Measurements from ENCODE around the gene GRIK4. TPM values are rescaled to one million over a fixed set of nuclear protein-coding genes. Genes with fewer than 3 reads are reported as not detected.

The GRIK4 gene
- total and polyA plus RNA-seq, 9 of the 15 experiments (the other 6 are each of a cell fraction or from before 2014, with no cell fraction given), result not detected

- H3K27ac ChIP-seq (ENCODE audit: extremely low read depth, low read depth, low read length), result no peak overlapping the region
- intact Hi-C loops (cut with micrococcal nuclease) (no loop called here), in situ Hi-C loops (cut with MboI) (no loop called here)
- no peak for DNase-seq (ENCODE audit: extremely low read depth in 1 of 4, low spot score in 3 of 4)
- no peak overlapping the region for H2AFZ ChIP-seq (ENCODE audit: low read depth, low read length)
- H3K27me3 ChIP-seq (ENCODE audit: control insufficient read depth in 2 of 2, insufficient read depth in 2 of 2, low read length in 2 of 2), result no peaks in the 10 kb centered on the region
- no peak overlapping the region for H3K4me2 ChIP-seq (ENCODE audit: insufficient read depth, low read length)
- H3K36me3 ChIP-seq (ENCODE audit: control insufficient read depth, insufficient read depth, low read length), result no peaks in the 10 kb centered on the region
- POLR2A ChIA-PET, result no interaction called here
- CTCF ChIA-PET (ENCODE audit: low intra/inter-chr PET ratio), result interaction anchor here (0.7 kb wide), 1 partner anchor 163 kb away, joined by 4 read pairs; no protein-coding TSS in a partner anchor
- H3K79me2 ChIP-seq (ENCODE audit: control insufficient read depth, insufficient read depth, low read length), result no peaks in the 10 kb centered on the region
- BruUV-seq (replicated peaks), result no TSS peak
- H3K4me3 ChIP-seq, result no peak overlapping the region
- peak in 1 of 2 experiments; percentile 34; a peak in 2 of 4 replicates for TF ChIP-seq RAD21 (CRISPR knock-in tag; conservative IDR thresholded peaks at IDR 0.05 in 1 of 2, IDR thresholded peaks at IDR 0.05 in 1 of 2)
- peak in 1 of 3 experiments; percentile 19; a peak in 1 of 6 replicates for TF ChIP-seq CTCF (IDR thresholded peaks at IDR 0.05 in 2 of 3, conservative IDR thresholded peaks at IDR 0.05 in 1 of 3; ENCODE audit: insufficient read depth in 2 of 3, low read depth in 1 of 3, low read length in 3 of 3)
- TF ChIP-seq, protein P1, sequence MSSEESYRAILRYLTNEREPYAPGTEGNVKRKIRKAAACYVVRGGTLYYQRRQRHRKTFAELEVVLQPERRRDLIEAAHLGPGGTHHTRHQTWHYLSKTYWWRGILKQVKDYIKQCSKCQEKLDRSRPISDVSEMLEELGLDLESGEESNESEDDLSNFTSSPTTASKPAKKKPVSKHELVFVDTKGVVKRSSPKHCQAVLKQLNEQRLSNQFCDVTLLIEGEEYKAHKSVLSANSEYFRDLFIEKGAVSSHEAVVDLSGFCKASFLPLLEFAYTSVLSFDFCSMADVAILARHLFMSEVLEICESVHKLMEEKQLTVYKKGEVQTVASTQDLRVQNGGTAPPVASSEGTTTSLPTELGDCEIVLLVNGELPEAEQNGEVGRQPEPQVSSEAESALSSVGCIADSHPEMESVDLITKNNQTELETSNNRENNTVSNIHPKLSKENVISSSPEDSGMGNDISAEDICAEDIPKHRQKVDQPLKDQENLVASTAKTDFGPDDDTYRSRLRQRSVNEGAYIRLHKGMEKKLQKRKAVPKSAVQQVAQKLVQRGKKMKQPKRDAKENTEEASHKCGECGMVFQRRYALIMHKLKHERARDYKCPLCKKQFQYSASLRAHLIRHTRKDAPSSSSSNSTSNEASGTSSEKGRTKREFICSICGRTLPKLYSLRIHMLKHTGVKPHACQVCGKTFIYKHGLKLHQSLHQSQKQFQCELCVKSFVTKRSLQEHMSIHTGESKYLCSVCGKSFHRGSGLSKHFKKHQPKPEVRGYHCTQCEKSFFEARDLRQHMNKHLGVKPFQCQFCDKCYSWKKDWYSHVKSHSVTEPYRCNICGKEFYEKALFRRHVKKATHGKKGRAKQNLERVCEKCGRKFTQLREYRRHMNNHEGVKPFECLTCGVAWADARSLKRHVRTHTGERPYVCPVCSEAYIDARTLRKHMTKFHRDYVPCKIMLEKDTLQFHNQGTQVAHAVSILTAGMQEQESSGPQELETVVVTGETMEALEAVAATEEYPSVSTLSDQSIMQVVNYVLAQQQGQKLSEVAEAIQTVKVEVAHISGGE (CRISPR knock-in tag; IDR thresholded peaks at IDR 0.05), result no peak
- no peak for TF ChIP-seq PYGO2 (tag; IDR thresholded peaks at IDR 0.05)
- TF ChIP-seq ZNF133 (CRISPR knock-in tag; IDR thresholded peaks at IDR 0.05), result no peak
- TF ChIP-seq, protein P2, sequence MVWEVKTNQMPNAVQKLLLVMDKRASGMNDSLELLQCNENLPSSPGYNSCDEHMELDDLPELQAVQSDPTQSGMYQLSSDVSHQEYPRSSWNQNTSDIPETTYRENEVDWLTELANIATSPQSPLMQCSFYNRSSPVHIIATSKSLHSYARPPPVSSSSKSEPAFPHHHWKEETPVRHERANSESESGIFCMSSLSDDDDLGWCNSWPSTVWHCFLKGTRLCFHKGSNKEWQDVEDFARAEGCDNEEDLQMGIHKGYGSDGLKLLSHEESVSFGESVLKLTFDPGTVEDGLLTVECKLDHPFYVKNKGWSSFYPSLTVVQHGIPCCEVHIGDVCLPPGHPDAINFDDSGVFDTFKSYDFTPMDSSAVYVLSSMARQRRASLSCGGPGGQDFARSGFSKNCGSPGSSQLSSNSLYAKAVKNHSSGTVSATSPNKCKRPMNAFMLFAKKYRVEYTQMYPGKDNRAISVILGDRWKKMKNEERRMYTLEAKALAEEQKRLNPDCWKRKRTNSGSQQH (CRISPR knock-in tag; IDR thresholded peaks at IDR 0.05), result no peak
- TF ChIP-seq CREB3 (tag; conservative IDR thresholded peaks at IDR 0.05; ENCODE audit: low read depth), result no peak
- no peaks in the 10 kb centered on the region for H3K9me3 ChIP-seq (replicated peaks; ENCODE audit: control insufficient read depth, insufficient read depth, low read depth, low read length)
- 19% methylated on average over 3 of the region's 3 CpGs for WGBS (ENCODE audit: insufficient coverage, low coverage, missing lambda C conversion rate)
- H4K20me1 ChIP-seq (replicated peaks; ENCODE audit: control insufficient read depth, insufficient read depth, low read length), result no peaks in the 10 kb centered on the region; the same call in 1 of the 2 replicates
- no peak overlapping the region for H3K9ac ChIP-seq (ENCODE audit: insufficient read depth in 1 of 2, low read depth in 2 of 2, low read length in 2 of 2)
- no peaks in the 10 kb centered on the region for H3K9me1 ChIP-seq (ENCODE audit: control insufficient read depth, insufficient read depth, low read length)
- ATAC-seq, result no peak
- FAIRE-seq, result no peak
- H3K4me1 ChIP-seq (replicated peaks in 1 of 2; ENCODE audit: control insufficient read depth in 2 of 2, insufficient read depth in 2 of 2, low read length in 2 of 2), result no peaks in the 10 kb centered on the region
Measured at GRCh38 chr11:121032546-121032945, 521.0 kb downstream of the GRIK4 start.

Data from K562 (cell line).